DOHH2 (cell line): ENCODE measurements around the gene ACHE.

ENCODE experiments used
- EZH2phosphoT487 ChIP-seq: fragments of 200-600 bp; sonication (generic); IDR thresholded peaks from 2 replicates; pipeline ENCODE4 v1.6.1; 2017; ENCODE audit warnings: borderline replicate concordance, mild to moderate bottlenecking, antibody characterized with exemption, low read length, moderate library complexity, mixed read lengths
- TF ChIP-seq, protein P1 (sequence below): fragments of 200-600 bp; sonication (generic); IDR thresholded peaks from one replicate; pipeline ENCODE4 v1.5.1; 2014; ENCODE audit warnings: antibody characterized with exemption, mild to moderate bottlenecking, low read depth, low read length; ENCODE audit not compliant: poor library complexity, severe bottlenecking

DNA sequence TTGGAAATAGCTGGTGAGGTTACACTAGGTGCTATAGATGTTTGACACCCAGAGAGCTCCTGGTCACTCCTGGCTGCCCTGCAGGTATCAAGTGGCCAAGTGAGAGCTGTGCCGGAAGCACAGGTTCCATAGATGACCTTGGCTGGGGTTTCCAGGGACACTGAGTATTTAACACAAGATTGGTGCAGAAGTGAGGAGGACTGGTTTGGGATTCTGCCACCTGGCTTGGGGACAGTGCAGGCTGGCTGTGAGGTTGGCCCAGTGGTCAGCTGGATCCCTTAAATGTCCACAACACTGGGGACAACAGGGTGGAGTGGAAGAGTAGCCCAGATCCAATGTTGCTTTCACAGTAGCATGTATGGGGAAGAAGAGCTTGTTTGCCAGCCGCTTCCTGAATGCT is 5.3 kb upstream of the ACHE start:
- TF ChIP-seq, protein P1, sequence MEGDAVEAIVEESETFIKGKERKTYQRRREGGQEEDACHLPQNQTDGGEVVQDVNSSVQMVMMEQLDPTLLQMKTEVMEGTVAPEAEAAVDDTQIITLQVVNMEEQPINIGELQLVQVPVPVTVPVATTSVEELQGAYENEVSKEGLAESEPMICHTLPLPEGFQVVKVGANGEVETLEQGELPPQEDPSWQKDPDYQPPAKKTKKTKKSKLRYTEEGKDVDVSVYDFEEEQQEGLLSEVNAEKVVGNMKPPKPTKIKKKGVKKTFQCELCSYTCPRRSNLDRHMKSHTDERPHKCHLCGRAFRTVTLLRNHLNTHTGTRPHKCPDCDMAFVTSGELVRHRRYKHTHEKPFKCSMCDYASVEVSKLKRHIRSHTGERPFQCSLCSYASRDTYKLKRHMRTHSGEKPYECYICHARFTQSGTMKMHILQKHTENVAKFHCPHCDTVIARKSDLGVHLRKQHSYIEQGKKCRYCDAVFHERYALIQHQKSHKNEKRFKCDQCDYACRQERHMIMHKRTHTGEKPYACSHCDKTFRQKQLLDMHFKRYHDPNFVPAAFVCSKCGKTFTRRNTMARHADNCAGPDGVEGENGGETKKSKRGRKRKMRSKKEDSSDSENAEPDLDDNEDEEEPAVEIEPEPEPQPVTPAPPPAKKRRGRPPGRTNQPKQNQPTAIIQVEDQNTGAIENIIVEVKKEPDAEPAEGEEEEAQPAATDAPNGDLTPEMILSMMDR: no peak
- no peak for TF ChIP-seq EZH2phosphoT487
